HepG2 (cell line): Measurements from ENCODE around the gene SDF2. TPM values are rescaled to one million over a fixed set of nuclear protein-coding genes. Genes with fewer than 3 reads are reported as not detected.

Source experiments
- ATAC-seq: fragments of 200-7000 bp; cut with Tn5 transposase; 3 replicates; pipeline ENCODE4 v1.9.1; 2020; ENCODE audit warnings: mild to moderate bottlenecking, moderate library complexity
- BruUV-seq: library from RNA; stranded (reverse); fragments of 400-500 nt; replicated peaks from 2 replicates; lab custom pipeline; 2021; lab: Mats Ljungman, UMichigan
- CTCF ChIA-PET: fragments of 300-600 bp; formaldehyde crosslinking; extraction: SDS; loops from one replicate; lab custom pipeline; 2021; ENCODE audit warnings: low total read pairs, inconsistent platforms, low intra/inter-chr PET ratio; lab: Yijun Ruan, JAX
- POLR2A ChIA-PET: fragments of 350-600 bp; sonication (Branson Sonifier 250); formaldehyde crosslinking; loops from one replicate; lab custom pipeline; 2020; ENCODE audit warnings: antibody characterized with exemption, inconsistent platforms; lab: Yijun Ruan, JAX
- DNase-seq: peaks from one replicate; pipeline ENCODE4 v3.0.0-alpha.2; 2015; ENCODE audit warnings: low spot score
- FAIRE-seq: peaks from 3 replicates; lab custom pipeline; 2011; peaks lifted over from hg19 to GRCh38; lab: Jason Lieb, UNC
- H2AFZ ChIP-seq: one replicate; pipeline ENCODE4 v1.6.1; 2011; ENCODE audit warnings: low read length, inconsistent platforms
- H3K27ac ChIP-seq: fragments of 300-600 bp; 3 replicates; pipeline ENCODE4 v1.8.0; 2011; ENCODE audit warnings: mixed run types, mild to moderate bottlenecking, mixed read lengths, low read length, inconsistent platforms; ENCODE audit not compliant: insufficient read depth; ENCODE audit errors: extremely low read length
- H3K27me3 ChIP-seq, 2 experiments: fragments of 200-600 bp in 1 of 2; 2 replicates in 1 of 2; 3 replicates in 1 of 2; pipeline versions ENCODE4 v1.6.0 to v1.8.0; 2011; ENCODE audit warnings: low read length in 2 of 2, mild to moderate bottlenecking in 2 of 2, moderate library complexity in 2 of 2, inconsistent platforms in 1 of 2; ENCODE audit not compliant: insufficient read depth in 2 of 2, control insufficient read depth in 1 of 2
- H3K36me3 ChIP-seq, 2 experiments: fragments of 200-600 bp in 1 of 2; replicated peaks in 1 of 2; 2 replicates in 1 of 2; 3 replicates in 1 of 2; pipeline versions ENCODE4 v1.5.1 to v1.8.0; 2011; ENCODE audit warnings: low read length in 2 of 2, inconsistent platforms in 1 of 2; ENCODE audit not compliant: insufficient read depth in 2 of 2, control insufficient read depth in 1 of 2
- H3K4me1 ChIP-seq: 2 replicates; pipeline ENCODE4 v1.5.1; 2012; ENCODE audit warnings: low read length, inconsistent platforms; ENCODE audit not compliant: insufficient read depth
- H3K4me2 ChIP-seq: 2 replicates; pipeline ENCODE4 v1.6.0; 2011; ENCODE audit warnings: low read depth, low read length, inconsistent platforms
- H3K4me3 ChIP-seq, 3 experiments: fragments of 200-600 bp in 1 of 3; sonication (generic), shearing (Covaris generic) in 1 of 3; replicated peaks in 1 of 3; 2 replicates each; pipeline ENCODE4 v1.5.1; 2011 to 2016; ENCODE audit warnings: low read length in 3 of 3, inconsistent platforms in 2 of 3, low read depth in 2 of 3, mild to moderate bottlenecking in 2 of 3, control low read depth in 1 of 3, mixed read lengths in 1 of 3; ENCODE audit not compliant: insufficient read depth in 1 of 3
- H3K79me2 ChIP-seq: one replicate; pipeline ENCODE4 v1.6.1; 2011; ENCODE audit warnings: low read length, inconsistent platforms; ENCODE audit not compliant: insufficient read depth
- H3K9ac ChIP-seq: 2 replicates; pipeline ENCODE4 v1.6.0; 2011; ENCODE audit warnings: mild to moderate bottlenecking, low read depth, low read length, inconsistent platforms; ENCODE audit not compliant: insufficient read depth
- H3K9me3 ChIP-seq: 2 replicates; pipeline ENCODE4 v1.5.1; 2012; ENCODE audit warnings: mild to moderate bottlenecking, low read length
- H4K20me1 ChIP-seq: 2 replicates; pipeline ENCODE4 v1.6.0; 2011; ENCODE audit warnings: inconsistent platforms, mild to moderate bottlenecking, low read length, moderate library complexity; ENCODE audit not compliant: insufficient read depth
- ZNF205 ChIP-seq: IDR thresholded peaks from 2 replicates; pipeline ENCODE4 v1.6.1; 2018; ENCODE audit warnings: missing biosample characterization, missing genetic modification reagents
- WGBS: methylation state at CpG from one replicate; pipeline ENCODE4 v1.1.6; 2017; ENCODE audit warnings: low lambda C conversion rate; 5-methylcytosine and 5-hydroxymethylcytosine counted together
- in situ Hi-C: cut with HindIII; loops from 2 replicates; pipeline ENCODE4 v1.10.0; 2017; ENCODE audit warnings: low pct_unique_long_range_greater_than_20kb; ENCODE audit not compliant: extremely low pct_ligation_motif_present
- intact Hi-C: fragments of 100-400 bp; cut with micrococcal nuclease; formaldehyde crosslinking; loops from one replicate; pipeline ENCODE4 v1.10.0; 2022; ENCODE audit not compliant: unreplicated experiment
- polyA plus RNA-seq, 8 experiments: library from polyadenylated mRNA; depleted of rRNA in 3 of 8; stranded (reverse) in 7 of 8; unstranded in 1 of 8; fragments of >200 nt; fragmentation: Illumina TruSeq in 4 of 8; extraction: Trizol in 4 of 8; gene quantifications; 2 replicates each; pipeline versions ENCODE4 v1.2.1 to v1.2.3, GENCODE V29; 2011 to 2016; ENCODE audit warnings: low read depth in 4 of 8, missing spikeins in 1 of 8, mixed read lengths in 1 of 8; ENCODE audit not compliant: insufficient read depth in 1 of 8
- total RNA-seq, 5 experiments: library from RNA; depleted of rRNA; stranded (reverse); fragments of >200 nt; fragmentation: Illumina TruSeq; extraction: Trizol; gene quantifications; 2 replicates each; pipeline ENCODE4 v1.2.3, GENCODE V29; 2016; ENCODE audit warnings: low read depth in 1 of 5
- TF ChIP-seq, protein P1 (sequence below): sonication (generic); formaldehyde crosslinking; IDR thresholded peaks from 2 replicates; pipeline ENCODE4 v1.5.0; 2020; ENCODE audit warnings: mild to moderate bottlenecking, missing genetic modification reagents, moderate library complexity
- TF ChIP-seq, protein P2 (sequence below): sonication (generic); formaldehyde crosslinking; IDR thresholded peaks from 2 replicates; pipeline ENCODE4 v1.4.0; 2020; ENCODE audit warnings: missing genetic modification reagents

The SDF2 gene
- total and polyA plus RNA-seq, 2 of the 13 experiments (the other 11 are each of a cell fraction or from before 2014, with no cell fraction given) = 58.2 to 58.4 TPM

- ATAC-seq = no peak
- intact Hi-C loops = no loop called here
- H3K9me3 ChIP-seq = no peaks in the 10 kb centered on the region
- H3K4me2 ChIP-seq = no peak overlapping the region
- peaks cover 8 to 12% of the 10 kb centered on the region in 2 experiments for H3K36me3 ChIP-seq
- no peaks in the 10 kb centered on the region for H3K27me3 ChIP-seq
- no peak for TF ChIP-seq ZNF205 (CRISPR knock-in tag)
- TF ChIP-seq, protein P1, sequence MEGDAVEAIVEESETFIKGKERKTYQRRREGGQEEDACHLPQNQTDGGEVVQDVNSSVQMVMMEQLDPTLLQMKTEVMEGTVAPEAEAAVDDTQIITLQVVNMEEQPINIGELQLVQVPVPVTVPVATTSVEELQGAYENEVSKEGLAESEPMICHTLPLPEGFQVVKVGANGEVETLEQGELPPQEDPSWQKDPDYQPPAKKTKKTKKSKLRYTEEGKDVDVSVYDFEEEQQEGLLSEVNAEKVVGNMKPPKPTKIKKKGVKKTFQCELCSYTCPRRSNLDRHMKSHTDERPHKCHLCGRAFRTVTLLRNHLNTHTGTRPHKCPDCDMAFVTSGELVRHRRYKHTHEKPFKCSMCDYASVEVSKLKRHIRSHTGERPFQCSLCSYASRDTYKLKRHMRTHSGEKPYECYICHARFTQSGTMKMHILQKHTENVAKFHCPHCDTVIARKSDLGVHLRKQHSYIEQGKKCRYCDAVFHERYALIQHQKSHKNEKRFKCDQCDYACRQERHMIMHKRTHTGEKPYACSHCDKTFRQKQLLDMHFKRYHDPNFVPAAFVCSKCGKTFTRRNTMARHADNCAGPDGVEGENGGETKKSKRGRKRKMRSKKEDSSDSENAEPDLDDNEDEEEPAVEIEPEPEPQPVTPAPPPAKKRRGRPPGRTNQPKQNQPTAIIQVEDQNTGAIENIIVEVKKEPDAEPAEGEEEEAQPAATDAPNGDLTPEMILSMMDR = peak; percentile 17; the same call in 1 of the 2 replicates
- TF ChIP-seq, protein P2, sequence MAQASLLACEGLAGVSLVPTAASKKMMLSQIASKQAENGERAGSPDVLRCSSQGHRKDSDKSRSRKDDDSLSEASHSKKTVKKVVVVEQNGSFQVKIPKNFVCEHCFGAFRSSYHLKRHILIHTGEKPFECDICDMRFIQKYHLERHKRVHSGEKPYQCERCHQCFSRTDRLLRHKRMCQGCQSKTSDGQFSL (CRISPR knock-in tag) = 0 out of 2 replicates have a peak, but pooled peaks have one; percentile 30
- POLR2A ChIA-PET = interaction anchor here (10.1 to 10.8 kb wide), 2 partner anchors 8 to 14 kb away, joined by 145 to 220 read pairs; partner anchors contain the start of gene RPL23A
- H4K20me1 ChIP-seq = no peaks in the 10 kb centered on the region
- no peaks in the 10 kb centered on the region for H3K79me2 ChIP-seq
- in situ Hi-C loops = no loop called here
- BruUV-seq = no TSS peak
- FAIRE-seq = no peak
- DNase-seq = no peak
- no peak overlapping the region for H3K4me3 ChIP-seq
- CTCF ChIA-PET = no interaction called here
- 96% methylated on average over 2 of the region's 7 CpGs for WGBS
- H2AFZ ChIP-seq = no peak overlapping the region
- H3K27ac ChIP-seq = no peak overlapping the region
- no peak overlapping the region for H3K9ac ChIP-seq
- H3K4me1 ChIP-seq = peaks cover 49% of the 10 kb centered on the region
These were observed 45.0 kb upstream of the SDF2 start for GRCh38 chr17:28706471-28707338.
